ENCODE data around the gene CLEC16A.

The CLEC16A gene

GRCh38 chr16:10950393-10950792, 6.0 kb downstream of the CLEC16A start:
- DNase-seq, result no peak

GRCh38 chr16:10951026-10951425, 6.7 kb downstream of the CLEC16A start:
- no peaks in the 10 kb centered on the region for H3K36me3 ChIP-seq (ENCODE audit: insufficient read depth, low read length)
- H3K27me3 ChIP-seq (ENCODE audit: insufficient read depth, low read length, poor library complexity), result no peaks in the 10 kb centered on the region
- H3K9me3 ChIP-seq (ENCODE audit: insufficient read depth, low read length, severe bottlenecking), result no peaks in the 10 kb centered on the region
- DNase-seq (no peak), ATAC-seq (ENCODE audit: insufficient read depth, low read depth) (no peak)
- TF ChIP-seq EZH2 (IDR thresholded peaks at IDR 0.05; ENCODE audit: borderline replicate concordance, low read depth, low read length, severe bottlenecking) (no peak), CTCF (IDR thresholded peaks at IDR 0.05; ENCODE audit: borderline replicate concordance, extremely low read depth, low read length, poor library complexity, severe bottlenecking) (no peak)
- peaks cover 83% of the 10 kb centered on the region for H3K79me2 ChIP-seq (ENCODE audit: insufficient read depth, low read length)
- H2AFZ ChIP-seq (ENCODE audit: low read depth, low read length), result no peak overlapping the region
- H4K20me1 ChIP-seq (ENCODE audit: insufficient read depth, low read length), result peaks cover 65% of the 10 kb centered on the region
- H3K9ac ChIP-seq (ENCODE audit: low read depth, low read length), result no peak overlapping the region
- H3K4me3 ChIP-seq (ENCODE audit: low read depth in 1 of 2, low read length in 2 of 2), result no peak overlapping the region
- no peak overlapping the region for H3K27ac ChIP-seq (ENCODE audit: low read length)
- no peak overlapping the region for H3K4me2 ChIP-seq (ENCODE audit: insufficient read depth, low read length)
- peaks cover 35% of the 10 kb centered on the region for H3K4me1 ChIP-seq (ENCODE audit: insufficient read depth, low read length)

More at GRCh38 chr16:10950393-10950792, 6.0 kb downstream of the CLEC16A start:
- Histone ChIP-seq H3K4me2 (ENCODE audit: insufficient read depth, low read length) (no peak overlapping the region), H3K9ac (ENCODE audit: low read depth, low read length) (no peak overlapping the region), H3K27me3 (ENCODE audit: insufficient read depth, low read length, poor library complexity) (no peaks in the 10 kb centered on the region), H3K36me3 (ENCODE audit: insufficient read depth, low read length) (no peaks in the 10 kb centered on the region), H3K79me2 (ENCODE audit: insufficient read depth, low read length) (peaks cover 83% of the 10 kb centered on the region), H3K27ac (ENCODE audit: low read length) (no peak overlapping the region), H3K4me1 (ENCODE audit: insufficient read depth, low read length) (peaks cover 42% of the 10 kb centered on the region), H3K4me3 (ENCODE audit: low read depth in 1 of 2, low read length in 2 of 2) (no peak overlapping the region), H3K9me3 (ENCODE audit: insufficient read depth, low read length, severe bottlenecking) (no peaks in the 10 kb centered on the region), H2AFZ (ENCODE audit: low read depth, low read length) (no peak overlapping the region), H4K20me1 (ENCODE audit: insufficient read depth, low read length) (peaks cover 64% of the 10 kb centered on the region)
- ATAC-seq (ENCODE audit: insufficient read depth, low read depth), result no peak
- TF ChIP-seq CTCF (IDR thresholded peaks at IDR 0.05; ENCODE audit: borderline replicate concordance, extremely low read depth, low read length, poor library complexity, severe bottlenecking) (no peak), EZH2 (IDR thresholded peaks at IDR 0.05; ENCODE audit: borderline replicate concordance, low read depth, low read length, severe bottlenecking) (no peak)

- H3K36me3 ChIP-seq (ENCODE audit: insufficient read depth, low read length), result peaks cover 24% of the 10 kb centered on the region
- no peak overlapping the region for H2AFZ ChIP-seq (ENCODE audit: low read depth, low read length)
- H3K79me2 ChIP-seq (ENCODE audit: insufficient read depth, low read length), result peaks cover 56% of the 10 kb centered on the region
- H3K27me3 ChIP-seq (ENCODE audit: insufficient read depth, low read length, poor library complexity), result no peaks in the 10 kb centered on the region
- ATAC-seq (ENCODE audit: insufficient read depth, low read depth) (no peak), DNase-seq (no peak)
- H3K4me3 ChIP-seq (ENCODE audit: low read depth in 1 of 2, low read length in 2 of 2), result no peak overlapping the region
- no peak overlapping the region for H3K27ac ChIP-seq (ENCODE audit: low read length)
- H4K20me1 ChIP-seq (ENCODE audit: insufficient read depth, low read length), result peaks cover 42% of the 10 kb centered on the region
- TF ChIP-seq EZH2 (IDR thresholded peaks at IDR 0.05; ENCODE audit: borderline replicate concordance, low read depth, low read length, severe bottlenecking), result no peak
- no peak overlapping the region for H3K4me2 ChIP-seq (ENCODE audit: insufficient read depth, low read length)
- no peaks in the 10 kb centered on the region for H3K9me3 ChIP-seq (ENCODE audit: insufficient read depth, low read length, severe bottlenecking)
- H3K9ac ChIP-seq (ENCODE audit: low read depth, low read length), result no peak overlapping the region
- peaks cover 3% of the 10 kb centered on the region for H3K4me1 ChIP-seq (ENCODE audit: insufficient read depth, low read length)
Measured at GRCh38 chr16:10954903-10955302, 10.5 kb downstream of the CLEC16A start.

GRCh38 chr16:10957771-10958482, 13.6 kb downstream of the CLEC16A start:
- Histone ChIP-seq H3K4me3 (ENCODE audit: low read depth in 1 of 2, low read length in 2 of 2) (no peak overlapping the region), H3K9ac (ENCODE audit: low read depth, low read length) (no peak overlapping the region), H3K9me3 (ENCODE audit: insufficient read depth, low read length, severe bottlenecking) (no peaks in the 10 kb centered on the region), H3K79me2 (ENCODE audit: insufficient read depth, low read length) (peaks cover 34% of the 10 kb centered on the region), H2AFZ (ENCODE audit: low read depth, low read length) (no peak overlapping the region), H3K27ac (ENCODE audit: low read length) (no peak overlapping the region), H4K20me1 (ENCODE audit: insufficient read depth, low read length) (peaks cover 26% of the 10 kb centered on the region), H3K27me3 (ENCODE audit: insufficient read depth, low read length, poor library complexity) (no peaks in the 10 kb centered on the region), H3K36me3 (ENCODE audit: insufficient read depth, low read length) (peaks cover 47% of the 10 kb centered on the region), H3K4me2 (ENCODE audit: insufficient read depth, low read length) (no peak overlapping the region), H3K4me1 (ENCODE audit: insufficient read depth, low read length) (no peaks in the 10 kb centered on the region)
- DNase-seq (no peak), ATAC-seq (ENCODE audit: insufficient read depth, low read depth) (no peak)
- no peak for TF ChIP-seq EZH2 (IDR thresholded peaks at IDR 0.05; ENCODE audit: borderline replicate concordance, low read depth, low read length, severe bottlenecking)
- no peak for TF ChIP-seq CTCF (IDR thresholded peaks at IDR 0.05; ENCODE audit: borderline replicate concordance, extremely low read depth, low read length, poor library complexity, severe bottlenecking)
